ENCODE measurements around the gene KRTAP9-3.
"Not testable (repeated sequence)": the region's sequence is repeated elsewhere in the genome, so short reads cannot be mapped to it uniquely, and the experiment has no call there.

Gene KRTAP9-3

DNA sequence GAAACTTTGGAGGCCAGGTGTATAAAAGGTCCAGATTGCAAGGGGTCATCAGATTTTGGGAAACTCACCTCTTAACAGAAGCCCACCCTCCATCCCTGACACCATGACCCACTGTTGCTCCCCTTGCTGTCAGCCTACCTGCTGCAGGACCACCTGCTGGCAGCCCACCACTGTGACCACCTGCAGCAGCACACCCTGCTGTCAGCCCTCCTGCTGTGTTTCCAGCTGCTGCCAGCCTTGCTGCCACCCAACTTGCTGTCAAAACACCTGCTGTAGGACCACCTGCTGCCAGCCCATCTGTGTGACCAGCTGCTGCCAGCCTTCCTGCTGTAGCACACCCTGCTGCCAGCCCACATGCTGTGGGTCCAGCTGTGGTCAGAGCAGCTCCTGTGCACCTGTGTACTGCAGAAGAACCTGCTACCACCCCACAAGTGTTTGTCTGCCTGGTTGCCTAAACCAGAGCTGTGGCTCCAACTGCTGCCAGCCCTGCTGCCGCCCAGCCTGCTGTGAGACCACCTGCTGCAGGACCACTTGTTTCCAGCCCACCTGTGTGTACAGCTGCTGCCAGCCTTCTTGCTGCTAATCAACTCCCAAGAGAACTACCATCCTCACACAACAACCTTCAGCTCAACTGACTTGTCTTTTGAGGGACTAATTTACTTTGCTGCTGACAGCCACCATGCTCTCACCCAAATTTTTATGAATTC, at the start of gene KRTAP9-3:
Gene KRTAP9-3 (plus strand): TSS at position 51 of the 707 bp plus-strand sequence. CDS start 53 bp downstream, at position 104.
- DNase-seq = not testable (repeated sequence)

- DNase-seq = no peak
Measured at GRCh38 chr17:41184480-41184961, 47.7 kb upstream of the KRTAP9-3 start, which contains the start of gene KRTAP4-1. TSS of gene KRTAP4-1 (minus strand) at chr17:41184911. CDS start at chr17:41184854, 57 bp downstream.

GRCh38 chr17:41185001-41185400, 47.2 kb upstream of the KRTAP9-3 start:
- no peak for DNase-seq

DNA sequence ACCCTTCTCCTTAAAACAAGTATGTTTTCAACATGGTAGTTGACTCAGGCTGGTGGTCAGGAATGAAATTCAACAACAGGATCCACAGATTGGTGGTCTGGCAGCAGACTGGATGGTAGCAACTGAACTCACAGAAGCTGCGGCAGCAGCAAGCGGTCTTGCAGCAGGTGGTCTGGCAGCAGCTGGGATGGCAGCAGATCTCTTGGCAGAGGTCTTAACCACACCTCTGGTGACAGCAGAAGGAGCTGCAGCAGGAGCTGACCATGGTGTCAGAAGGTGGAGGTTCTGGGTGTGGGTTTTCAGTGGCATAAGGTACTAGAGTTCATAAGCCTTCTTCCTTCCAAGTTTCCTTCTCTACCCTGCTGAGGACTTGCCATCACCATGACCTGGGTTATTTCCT, 45.4 kb upstream of the KRTAP9-3 start:
- no peak for DNase-seq

- not testable (repeated sequence) for DNase-seq
Measured at GRCh38 chr17:41189837-41190318, 42.4 kb upstream of the KRTAP9-3 start, which contains the start of gene KRTAP9-1. TSS of gene KRTAP9-1 (plus strand) at chr17:41189887. CDS start at chr17:41189887, 0 bp downstream.

- DNase-seq = no peak
Measured at GRCh38 chr17:41190328-41190727, 41.9 kb upstream of the KRTAP9-3 start.

DNA sequence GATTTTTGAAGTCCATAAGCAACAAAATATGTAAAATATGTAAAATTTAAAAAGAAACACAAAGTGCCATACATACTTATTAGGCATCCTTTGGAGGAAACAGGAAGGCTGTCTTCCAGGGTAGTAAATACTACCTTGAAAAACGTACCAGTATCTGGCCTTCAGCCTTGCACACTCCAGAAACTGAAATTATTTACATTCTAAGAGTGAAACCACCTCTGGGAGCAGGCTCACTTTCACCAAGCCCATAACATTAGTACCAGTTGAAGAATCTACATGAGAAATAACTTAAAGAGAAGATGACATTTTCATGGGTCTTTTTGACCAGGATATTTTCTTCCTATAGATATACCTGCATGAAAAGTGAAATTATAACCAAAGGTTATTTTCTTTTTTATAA, 36.2 kb upstream of the KRTAP9-3 start:
- DNase-seq = no peak

- no peak for DNase-seq
Measured at GRCh38 chr17:41199421-41200078, 32.7 kb upstream of the KRTAP9-3 start.

GRCh38 chr17:41211845-41212466, 20.3 kb upstream of the KRTAP9-3 start:
- no peak for DNase-seq

DNA sequence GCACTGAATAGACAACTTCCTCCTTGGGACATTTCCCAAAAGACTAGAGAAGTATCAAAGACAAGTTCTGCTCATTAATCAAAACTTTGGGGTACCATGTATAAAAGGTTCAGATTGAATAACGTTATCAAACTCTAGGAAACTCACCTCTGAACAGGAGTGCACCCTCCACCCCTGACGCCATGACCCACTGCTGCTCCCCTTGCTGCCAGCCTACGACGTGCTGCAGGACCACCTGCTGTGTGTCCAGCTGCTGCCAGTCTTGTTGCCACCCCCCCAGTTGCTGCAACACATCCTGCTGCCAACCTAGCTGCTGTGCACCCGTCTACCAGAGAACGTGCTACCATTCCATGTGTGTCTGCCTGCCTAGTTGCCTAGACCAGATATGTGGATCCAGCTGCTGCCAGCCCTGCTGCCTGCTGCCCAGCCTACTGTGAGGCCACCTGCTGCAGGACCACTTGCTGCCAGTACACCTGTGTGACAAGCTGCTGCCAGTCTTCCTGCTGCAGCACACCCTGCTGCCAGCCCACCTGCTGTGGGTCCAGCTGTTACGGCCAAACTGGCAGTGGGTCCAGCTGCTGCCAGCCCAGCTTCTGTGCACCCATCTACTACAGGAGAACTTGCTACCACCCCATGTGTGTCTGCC, 19.6 kb upstream of the KRTAP9-3 start:
- DNase-seq = no peak

DNA sequence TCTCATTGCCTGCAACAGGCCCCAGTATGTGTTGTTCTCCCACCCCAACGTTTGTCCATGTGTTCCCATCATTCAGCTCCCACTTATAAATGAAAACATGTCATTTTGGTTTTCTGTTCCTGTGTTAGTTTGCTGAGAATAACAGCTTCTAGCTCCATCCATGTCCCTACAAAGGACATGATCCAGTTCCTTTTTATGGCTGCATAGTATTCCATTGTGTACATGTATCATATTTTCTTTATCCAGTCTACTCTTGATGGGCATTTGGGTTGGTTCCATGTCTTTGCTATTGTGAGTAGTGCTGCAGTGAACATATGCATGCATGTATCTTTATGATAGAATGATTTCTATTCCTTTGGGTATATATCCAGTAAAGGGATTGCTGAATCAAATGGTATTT, 16.6 kb upstream of the KRTAP9-3 start:
- DNase-seq = no peak

DNA sequence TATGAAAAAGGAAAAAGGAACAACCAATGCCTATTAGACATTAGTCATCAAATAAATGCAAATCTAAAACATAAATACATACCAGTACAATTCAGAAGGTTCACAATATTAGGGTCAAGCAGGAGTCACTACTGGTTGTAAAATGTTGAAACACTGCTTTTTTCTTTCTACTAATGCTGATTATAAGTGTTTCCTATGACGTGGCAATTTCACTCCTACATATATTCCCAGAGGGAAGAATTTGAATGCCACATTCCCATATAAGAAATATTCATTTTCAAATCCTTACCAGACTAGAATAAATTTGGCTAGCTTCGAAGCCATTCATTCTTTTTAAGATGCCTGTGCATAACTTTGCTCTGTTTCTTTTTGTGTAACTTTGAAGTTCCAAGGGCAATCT, 8.4 kb upstream of the KRTAP9-3 start:
- no peak for DNase-seq

- DNase-seq = no peak
Measured at GRCh38 chr17:41226051-41226450, 6.2 kb upstream of the KRTAP9-3 start.

GRCh38 chr17:41226598-41227095, 5.6 kb upstream of the KRTAP9-3 start, which contains the start of gene KRTAP9-2:
TSS of gene KRTAP9-2 (plus strand) at chr17:41226648. CDS start at chr17:41226655, 7 bp downstream.
- DNase-seq = not testable (repeated sequence)

DNA sequence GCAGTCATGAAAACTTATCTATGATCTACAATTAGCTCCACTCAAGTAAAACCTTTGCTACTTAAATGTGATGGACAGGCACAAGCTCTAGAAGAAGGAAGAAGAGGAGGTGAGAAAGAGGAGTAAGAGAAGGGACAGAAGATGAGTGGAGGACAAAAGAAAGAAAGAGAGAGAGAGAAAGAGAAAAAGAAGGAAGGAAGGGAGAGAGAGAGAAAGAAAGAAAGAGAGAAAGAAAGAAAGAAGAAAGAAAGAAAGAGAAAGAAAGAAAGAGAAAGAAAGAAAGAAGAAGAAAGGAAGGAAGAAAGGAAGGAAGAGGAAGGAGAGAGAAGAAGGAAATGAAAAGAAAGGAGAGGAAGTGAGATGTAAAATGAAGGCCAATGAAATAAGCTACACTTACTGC, 2.2 kb upstream of the KRTAP9-3 start:
- no peak for DNase-seq

GRCh38 chr17:41231731-41232130, 518 bp upstream of the KRTAP9-3 start:
- no peak for DNase-seq

DNA sequence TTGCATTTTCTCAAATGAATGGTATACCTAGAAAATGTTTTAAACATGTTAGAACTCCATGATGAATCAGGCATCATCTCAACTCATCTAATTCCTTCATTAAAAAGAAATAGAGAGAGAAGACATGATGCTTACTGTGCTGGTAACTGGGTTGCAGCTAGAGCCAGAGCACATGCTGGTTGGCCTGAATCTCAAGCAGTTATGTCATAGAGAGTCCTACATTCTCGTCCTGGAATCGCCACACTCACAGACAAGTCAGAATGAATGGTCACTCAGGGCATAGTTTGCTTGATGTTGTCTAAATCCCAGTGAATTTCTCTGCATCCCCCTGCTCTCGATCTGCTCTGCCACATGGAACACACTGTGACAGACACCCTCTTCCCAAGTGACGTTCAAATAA, 4.9 kb downstream of the KRTAP9-3 start:
- DNase-seq = not testable (repeated sequence)

DNA sequence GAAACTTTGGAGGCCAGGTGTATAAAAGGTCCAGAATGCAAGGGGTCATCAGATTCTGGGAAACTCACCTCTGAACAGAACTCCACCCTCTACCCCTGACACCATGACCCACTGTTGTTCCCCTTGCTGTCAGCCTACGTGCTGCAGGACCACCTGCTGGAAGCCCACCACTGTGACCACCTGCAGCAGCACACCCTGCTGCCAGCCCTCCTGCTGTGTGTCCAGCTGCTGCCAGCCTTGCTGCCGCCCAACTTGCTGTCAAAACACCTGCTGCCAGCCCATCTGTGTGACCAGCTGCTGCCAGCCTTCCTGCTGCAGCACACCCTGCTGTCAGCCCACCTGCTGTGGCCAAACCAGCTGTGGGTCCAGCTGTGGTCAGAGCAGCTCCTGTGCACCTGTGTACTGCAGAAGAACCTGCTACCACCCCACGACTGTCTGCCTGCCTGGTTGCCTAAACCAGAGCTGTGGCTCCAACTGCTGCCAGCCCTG, 5.7 kb downstream of the KRTAP9-3 start, which contains the start of gene KRTAP9-8:
Gene KRTAP9-8 (plus strand): TSS at position 51 of the 489 bp plus-strand sequence. CDS start 53 bp downstream, at position 104.
- not testable (repeated sequence) for DNase-seq

- not testable (repeated sequence) for DNase-seq
Measured at GRCh38 chr17:41246995-41247787, 14.9 kb downstream of the KRTAP9-3 start.

- not testable (repeated sequence) for DNase-seq
Measured at GRCh38 chr17:41249637-41250240, 17.5 kb downstream of the KRTAP9-3 start, which contains the start of gene KRTAP9-4. TSS of gene KRTAP9-4 (plus strand) at chr17:41249687. CDS start at chr17:41249721, 34 bp downstream.

DNA sequence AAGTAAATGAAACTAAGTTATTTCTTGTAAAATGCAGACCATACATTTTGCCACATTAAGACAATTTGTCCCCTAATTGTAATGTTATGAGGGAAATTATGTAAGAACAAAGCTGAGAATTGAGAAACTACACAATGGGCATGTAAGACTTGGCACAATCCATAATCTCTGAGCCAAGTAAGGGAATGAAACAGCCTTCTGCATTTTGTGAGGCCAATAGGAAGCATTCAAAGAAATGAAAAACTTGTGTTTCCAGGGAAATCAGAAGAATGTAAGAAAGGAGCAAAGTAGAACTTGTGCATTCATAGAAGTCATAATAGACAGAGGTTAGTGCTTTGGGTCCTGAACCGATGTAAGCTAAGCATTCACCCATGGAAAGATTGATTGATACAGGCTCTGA, 19.0 kb downstream of the KRTAP9-3 start:
- DNase-seq = no peak
